HepG2 (cell line): ENCODE results near the gene DYSF. TPM values are rescaled to one million over a fixed set of nuclear protein-coding genes. Genes with fewer than 3 reads are reported as not detected.

Experiments used
- ATAC-seq: fragments of 200-7000 bp; cut with Tn5 transposase; 3 replicates; pipeline ENCODE4 v1.9.1; 2020; ENCODE audit warnings: mild to moderate bottlenecking, moderate library complexity
- BruUV-seq: library from RNA; stranded (reverse); fragments of 400-500 nt; replicated peaks from 2 replicates; lab custom pipeline; 2021; lab: Mats Ljungman, UMichigan
- CTCF ChIA-PET: fragments of 300-600 bp; formaldehyde crosslinking; extraction: SDS; loops from one replicate; lab custom pipeline; 2021; ENCODE audit warnings: low total read pairs, inconsistent platforms, low intra/inter-chr PET ratio; lab: Yijun Ruan, JAX
- POLR2A ChIA-PET: fragments of 350-600 bp; sonication (Branson Sonifier 250); formaldehyde crosslinking; loops from one replicate; lab custom pipeline; 2020; ENCODE audit warnings: antibody characterized with exemption, inconsistent platforms; lab: Yijun Ruan, JAX
- DNase-seq: peaks from one replicate; pipeline ENCODE4 v3.0.0-alpha.2; 2015; ENCODE audit warnings: low spot score
- FAIRE-seq: peaks from 3 replicates; lab custom pipeline; 2011; peaks lifted over from hg19 to GRCh38; lab: Jason Lieb, UNC
- H2AFZ ChIP-seq: one replicate; pipeline ENCODE4 v1.6.1; 2011; ENCODE audit warnings: low read length, inconsistent platforms
- H3K27ac ChIP-seq: fragments of 300-600 bp; 3 replicates; pipeline ENCODE4 v1.8.0; 2011; ENCODE audit warnings: mixed run types, mild to moderate bottlenecking, mixed read lengths, low read length, inconsistent platforms; ENCODE audit not compliant: insufficient read depth; ENCODE audit errors: extremely low read length
- H3K27me3 ChIP-seq, 2 experiments: fragments of 200-600 bp in 1 of 2; 2 replicates in 1 of 2; 3 replicates in 1 of 2; pipeline versions ENCODE4 v1.6.0 to v1.8.0; 2011; ENCODE audit warnings: low read length in 2 of 2, mild to moderate bottlenecking in 2 of 2, moderate library complexity in 2 of 2, inconsistent platforms in 1 of 2; ENCODE audit not compliant: insufficient read depth in 2 of 2, control insufficient read depth in 1 of 2
- H3K36me3 ChIP-seq, 2 experiments: fragments of 200-600 bp in 1 of 2; replicated peaks in 1 of 2; 2 replicates in 1 of 2; 3 replicates in 1 of 2; pipeline versions ENCODE4 v1.5.1 to v1.8.0; 2011; ENCODE audit warnings: low read length in 2 of 2, inconsistent platforms in 1 of 2; ENCODE audit not compliant: insufficient read depth in 2 of 2, control insufficient read depth in 1 of 2
- H3K4me1 ChIP-seq: 2 replicates; pipeline ENCODE4 v1.5.1; 2012; ENCODE audit warnings: low read length, inconsistent platforms; ENCODE audit not compliant: insufficient read depth
- H3K4me2 ChIP-seq: 2 replicates; pipeline ENCODE4 v1.6.0; 2011; ENCODE audit warnings: low read depth, low read length, inconsistent platforms
- H3K4me3 ChIP-seq, 3 experiments: fragments of 200-600 bp in 1 of 3; sonication (generic), shearing (Covaris generic) in 1 of 3; replicated peaks in 1 of 3; 2 replicates each; pipeline ENCODE4 v1.5.1; 2011 to 2016; ENCODE audit warnings: low read length in 3 of 3, inconsistent platforms in 2 of 3, low read depth in 2 of 3, mild to moderate bottlenecking in 2 of 3, control low read depth in 1 of 3, mixed read lengths in 1 of 3; ENCODE audit not compliant: insufficient read depth in 1 of 3
- H3K79me2 ChIP-seq: one replicate; pipeline ENCODE4 v1.6.1; 2011; ENCODE audit warnings: low read length, inconsistent platforms; ENCODE audit not compliant: insufficient read depth
- H3K9ac ChIP-seq: 2 replicates; pipeline ENCODE4 v1.6.0; 2011; ENCODE audit warnings: mild to moderate bottlenecking, low read depth, low read length, inconsistent platforms; ENCODE audit not compliant: insufficient read depth
- H3K9me3 ChIP-seq: 2 replicates; pipeline ENCODE4 v1.5.1; 2012; ENCODE audit warnings: mild to moderate bottlenecking, low read length
- H4K20me1 ChIP-seq: 2 replicates; pipeline ENCODE4 v1.6.0; 2011; ENCODE audit warnings: inconsistent platforms, mild to moderate bottlenecking, low read length, moderate library complexity; ENCODE audit not compliant: insufficient read depth
- KDM5B ChIP-seq: sonication (generic); formaldehyde crosslinking; IDR thresholded peaks from 2 replicates; pipeline ENCODE4 v1.4.0; 2020; ENCODE audit warnings: missing genetic modification reagents, mild to moderate bottlenecking, borderline replicate concordance
- ZKSCAN8 ChIP-seq: IDR thresholded peaks from 2 replicates; pipeline ENCODE4 v1.6.1; 2016; ENCODE audit warnings: borderline replicate concordance, missing genetic modification reagents, missing compliant biosample characterization
- WGBS: methylation state at CpG from one replicate; pipeline ENCODE4 v1.1.6; 2017; ENCODE audit warnings: low lambda C conversion rate; 5-methylcytosine and 5-hydroxymethylcytosine counted together
- in situ Hi-C: cut with HindIII; loops from 2 replicates; pipeline ENCODE4 v1.10.0; 2017; ENCODE audit warnings: low pct_unique_long_range_greater_than_20kb; ENCODE audit not compliant: extremely low pct_ligation_motif_present
- intact Hi-C: fragments of 100-400 bp; cut with micrococcal nuclease; formaldehyde crosslinking; loops from one replicate; pipeline ENCODE4 v1.10.0; 2022; ENCODE audit not compliant: unreplicated experiment
- polyA plus RNA-seq, 8 experiments: library from polyadenylated mRNA; depleted of rRNA in 3 of 8; stranded (reverse) in 7 of 8; unstranded in 1 of 8; fragments of >200 nt; fragmentation: Illumina TruSeq in 4 of 8; extraction: Trizol in 4 of 8; gene quantifications; 2 replicates each; pipeline versions ENCODE4 v1.2.1 to v1.2.3, GENCODE V29; 2011 to 2016; ENCODE audit warnings: low read depth in 4 of 8, missing spikeins in 1 of 8, mixed read lengths in 1 of 8; ENCODE audit not compliant: insufficient read depth in 1 of 8
- total RNA-seq, 5 experiments: library from RNA; depleted of rRNA; stranded (reverse); fragments of >200 nt; fragmentation: Illumina TruSeq; extraction: Trizol; gene quantifications; 2 replicates each; pipeline ENCODE4 v1.2.3, GENCODE V29; 2016; ENCODE audit warnings: low read depth in 1 of 5
- TF ChIP-seq, protein P1 (sequence below): sonication (generic); formaldehyde crosslinking; IDR thresholded peaks from 2 replicates; pipeline ENCODE4 v1.5.0; 2020; ENCODE audit warnings: mild to moderate bottlenecking, missing genetic modification reagents, moderate library complexity
- TF ChIP-seq, protein P2 (sequence below): sonication (generic); formaldehyde crosslinking; IDR thresholded peaks from 2 replicates; pipeline ENCODE4 v1.4.0; 2020; ENCODE audit warnings: missing genetic modification reagents, borderline replicate concordance

DYSF gene
- total and polyA plus RNA-seq, 2 of the 13 experiments (the other 11 are each of a cell fraction or from before 2014, with no cell fraction given): 0.15 to 2.4 TPM

DNA sequence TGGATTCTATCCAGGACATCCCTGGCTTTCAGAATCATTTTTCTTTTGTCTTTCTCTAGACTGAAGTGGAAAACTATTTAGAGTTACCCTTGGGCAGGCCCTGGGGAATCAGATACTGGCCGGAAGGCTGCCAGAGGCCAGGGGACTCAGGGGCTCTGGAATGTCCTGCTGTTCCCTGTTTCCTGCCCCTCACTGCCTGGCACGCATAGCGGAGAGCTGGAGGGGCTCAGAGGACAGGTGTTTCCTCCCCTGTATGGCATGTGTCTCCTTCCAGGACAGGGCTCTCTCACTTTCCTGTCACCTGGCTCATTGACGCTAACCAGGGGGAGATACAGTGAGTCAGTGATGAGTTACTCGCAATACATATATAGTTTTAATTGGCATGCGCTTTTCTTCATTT is 38.8 kb downstream of the DYSF start:
- no peaks in the 10 kb centered on the region for H3K9me3 ChIP-seq
- no peaks in the 10 kb centered on the region for H4K20me1 ChIP-seq
- BruUV-seq: no TSS peak
- DNase-seq: no peak
- H3K79me2 ChIP-seq: no peaks in the 10 kb centered on the region
- peaks cover 2 to 3% of the 10 kb centered on the region in 2 experiments; a peak in 2 of 5 replicates for H3K27me3 ChIP-seq
- no peak overlapping the region for H3K27ac ChIP-seq
- no peak overlapping the region for H2AFZ ChIP-seq
- ATAC-seq: no peak
- H3K36me3 ChIP-seq: no peaks in the 10 kb centered on the region
- TF ChIP-seq, protein P1, sequence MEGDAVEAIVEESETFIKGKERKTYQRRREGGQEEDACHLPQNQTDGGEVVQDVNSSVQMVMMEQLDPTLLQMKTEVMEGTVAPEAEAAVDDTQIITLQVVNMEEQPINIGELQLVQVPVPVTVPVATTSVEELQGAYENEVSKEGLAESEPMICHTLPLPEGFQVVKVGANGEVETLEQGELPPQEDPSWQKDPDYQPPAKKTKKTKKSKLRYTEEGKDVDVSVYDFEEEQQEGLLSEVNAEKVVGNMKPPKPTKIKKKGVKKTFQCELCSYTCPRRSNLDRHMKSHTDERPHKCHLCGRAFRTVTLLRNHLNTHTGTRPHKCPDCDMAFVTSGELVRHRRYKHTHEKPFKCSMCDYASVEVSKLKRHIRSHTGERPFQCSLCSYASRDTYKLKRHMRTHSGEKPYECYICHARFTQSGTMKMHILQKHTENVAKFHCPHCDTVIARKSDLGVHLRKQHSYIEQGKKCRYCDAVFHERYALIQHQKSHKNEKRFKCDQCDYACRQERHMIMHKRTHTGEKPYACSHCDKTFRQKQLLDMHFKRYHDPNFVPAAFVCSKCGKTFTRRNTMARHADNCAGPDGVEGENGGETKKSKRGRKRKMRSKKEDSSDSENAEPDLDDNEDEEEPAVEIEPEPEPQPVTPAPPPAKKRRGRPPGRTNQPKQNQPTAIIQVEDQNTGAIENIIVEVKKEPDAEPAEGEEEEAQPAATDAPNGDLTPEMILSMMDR (CRISPR knock-in tag): no peak
- TF ChIP-seq ZKSCAN8 (CRISPR knock-in tag): no peak
- TF ChIP-seq, protein P2, sequence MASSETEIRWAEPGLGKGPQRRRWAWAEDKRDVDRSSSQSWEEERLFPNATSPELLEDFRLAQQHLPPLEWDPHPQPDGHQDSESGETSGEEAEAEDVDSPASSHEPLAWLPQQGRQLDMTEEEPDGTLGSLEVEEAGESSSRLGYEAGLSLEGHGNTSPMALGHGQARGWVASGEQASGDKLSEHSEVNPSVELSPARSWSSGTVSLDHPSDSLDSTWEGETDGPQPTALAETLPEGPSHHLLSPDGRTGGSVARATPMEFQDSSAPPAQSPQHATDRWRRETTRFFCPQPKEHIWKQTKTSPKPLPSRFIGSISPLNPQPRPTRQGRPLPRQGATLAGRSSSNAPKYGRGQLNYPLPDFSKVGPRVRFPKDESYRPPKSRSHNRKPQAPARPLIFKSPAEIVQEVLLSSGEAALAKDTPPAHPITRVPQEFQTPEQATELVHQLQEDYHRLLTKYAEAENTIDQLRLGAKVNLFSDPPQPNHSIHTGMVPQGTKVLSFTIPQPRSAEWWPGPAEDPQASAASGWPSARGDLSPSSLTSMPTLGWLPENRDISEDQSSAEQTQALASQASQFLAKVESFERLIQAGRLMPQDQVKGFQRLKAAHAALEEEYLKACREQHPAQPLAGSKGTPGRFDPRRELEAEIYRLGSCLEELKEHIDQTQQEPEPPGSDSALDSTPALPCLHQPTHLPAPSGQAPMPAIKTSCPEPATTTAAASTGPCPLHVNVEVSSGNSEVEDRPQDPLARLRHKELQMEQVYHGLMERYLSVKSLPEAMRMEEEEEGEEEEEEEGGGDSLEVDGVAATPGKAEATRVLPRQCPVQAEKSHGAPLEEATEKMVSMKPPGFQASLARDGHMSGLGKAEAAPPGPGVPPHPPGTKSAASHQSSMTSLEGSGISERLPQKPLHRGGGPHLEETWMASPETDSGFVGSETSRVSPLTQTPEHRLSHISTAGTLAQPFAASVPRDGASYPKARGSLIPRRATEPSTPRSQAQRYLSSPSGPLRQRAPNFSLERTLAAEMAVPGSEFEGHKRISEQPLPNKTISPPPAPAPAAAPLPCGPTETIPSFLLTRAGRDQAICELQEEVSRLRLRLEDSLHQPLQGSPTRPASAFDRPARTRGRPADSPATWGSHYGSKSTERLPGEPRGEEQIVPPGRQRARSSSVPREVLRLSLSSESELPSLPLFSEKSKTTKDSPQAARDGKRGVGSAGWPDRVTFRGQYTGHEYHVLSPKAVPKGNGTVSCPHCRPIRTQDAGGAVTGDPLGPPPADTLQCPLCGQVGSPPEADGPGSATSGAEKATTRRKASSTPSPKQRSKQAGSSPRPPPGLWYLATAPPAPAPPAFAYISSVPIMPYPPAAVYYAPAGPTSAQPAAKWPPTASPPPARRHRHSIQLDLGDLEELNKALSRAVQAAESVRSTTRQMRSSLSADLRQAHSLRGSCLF (CRISPR knock-in tag): no peak
- TF ChIP-seq KDM5B (CRISPR knock-in tag): no peak
- FAIRE-seq: no peak
- in situ Hi-C loops: no loop called here
- H3K4me2 ChIP-seq: no peak overlapping the region
- CTCF ChIA-PET: no interaction called here
- 88% methylated on average over 6 of the region's 6 CpGs for WGBS
- no peaks in the 10 kb centered on the region for H3K4me1 ChIP-seq
- no peak overlapping the region for H3K9ac ChIP-seq
- POLR2A ChIA-PET: no interaction called here
- no peak overlapping the region for H3K4me3 ChIP-seq
- intact Hi-C loops: no loop called here
